HepG2 (cell line): Measurements from ENCODE around the gene EGFL8. TPM values are rescaled to one million over a fixed set of nuclear protein-coding genes. Genes with fewer than 3 reads are reported as not detected.

ENCODE experiments used
- AGO1 ChIP-seq: fragments of 200-400 bp; formaldehyde crosslinking; IDR thresholded peaks from 2 replicates; pipeline ENCODE4 v1.6.1; 2017; ENCODE audit warnings: mild to moderate bottlenecking, low read depth, low read length, moderate library complexity; ENCODE audit not compliant: poor library complexity, severe bottlenecking
- ELF4 ChIP-seq: sonication (generic); formaldehyde crosslinking; IDR thresholded peaks from 2 replicates; pipeline ENCODE4 v1.5.0; 2020; ENCODE audit warnings: missing genetic modification reagents, mild to moderate bottlenecking, moderate library complexity, borderline replicate concordance
- IRF2 ChIP-seq: IDR thresholded peaks from 2 replicates; pipeline ENCODE4 v1.6.1; 2018; ENCODE audit warnings: missing genetic modification reagents, missing compliant biosample characterization
- MAFF ChIP-seq: IDR thresholded peaks from 2 replicates; pipeline ENCODE4 v1.6.1; 2011; ENCODE audit warnings: low read depth, low read length, improper control_type of control experiment
- PLSCR1 ChIP-seq: sonication (generic); formaldehyde crosslinking; IDR thresholded peaks from 2 replicates; pipeline ENCODE4 v1.5.0; 2020; ENCODE audit warnings: missing genetic modification reagents, mild to moderate bottlenecking, borderline replicate concordance
- POLR2A ChIP-seq, 2 experiments: IDR thresholded peaks; 2 replicates each; pipeline ENCODE4 v1.6.1; 2011; ENCODE audit warnings: low read depth in 2 of 2, low read length in 2 of 2, mild to moderate bottlenecking in 1 of 2, moderate library complexity in 1 of 2; ENCODE audit not compliant: insufficient read depth in 1 of 2
- TBL1XR1 ChIP-seq: fragments of 150-350 bp; IDR thresholded peaks from 2 replicates; pipeline ENCODE4 v1.6.1; 2014; ENCODE audit warnings: borderline replicate concordance, low read length; ENCODE audit not compliant: partially characterized antibody
- TGIF2 ChIP-seq: IDR thresholded peaks from 2 replicates; pipeline ENCODE4 v1.6.1; 2016; ENCODE audit warnings: control low read depth, missing compliant biosample characterization
- ZHX2 ChIP-seq, 2 experiments: sonication (generic) in 1 of 2; formaldehyde crosslinking in 1 of 2; IDR thresholded peaks; 2 replicates each; pipeline versions ENCODE4 v1.6.1 to v1.9.0; 2014 to 2022; ENCODE audit warnings: antibody characterized with exemption in 1 of 2, borderline replicate concordance in 1 of 2, inconsistent platforms in 1 of 2, low read depth in 1 of 2, missing genetic modification reagents in 1 of 2
- ZNF3 ChIP-seq: IDR thresholded peaks from 2 replicates; pipeline ENCODE4 v1.7.0; 2017; ENCODE audit warnings: inconsistent platforms
- ZNF326 ChIP-seq: sonication (generic); formaldehyde crosslinking; IDR thresholded peaks from 2 replicates; pipeline ENCODE4 v1.4.0; 2020; ENCODE audit warnings: missing genetic modification reagents, borderline replicate concordance
- ZNF331 ChIP-seq: sonication (generic); formaldehyde crosslinking; IDR thresholded peaks from 2 replicates; pipeline ENCODE4 v1.4.0; 2020; ENCODE audit warnings: missing genetic modification reagents
- ZNF335 ChIP-seq: sonication (generic); formaldehyde crosslinking; IDR thresholded peaks from 2 replicates; pipeline ENCODE4 v1.4.0; 2020; ENCODE audit warnings: missing genetic modification reagents
- ZNF501 ChIP-seq: sonication (generic); formaldehyde crosslinking; IDR thresholded peaks from 2 replicates; pipeline ENCODE4 v1.5.1; 2020; ENCODE audit warnings: mild to moderate bottlenecking, moderate library complexity, missing genetic modification reagents
- ZNF614 ChIP-seq: IDR thresholded peaks from 2 replicates; pipeline ENCODE4 v1.6.1; 2018; ENCODE audit warnings: missing biosample characterization, missing genetic modification reagents, inconsistent platforms, borderline replicate concordance
- ZZZ3 ChIP-seq: sonication (generic); formaldehyde crosslinking; IDR thresholded peaks from 2 replicates; pipeline ENCODE4 v1.4.0; 2020; ENCODE audit warnings: missing genetic modification reagents, mild to moderate bottlenecking, borderline replicate concordance
- polyA plus RNA-seq, 8 experiments: library from polyadenylated mRNA; depleted of rRNA in 3 of 8; stranded (reverse) in 7 of 8; unstranded in 1 of 8; fragments of >200 nt; fragmentation: Illumina TruSeq in 4 of 8; extraction: Trizol in 4 of 8; gene quantifications; 2 replicates each; pipeline versions ENCODE4 v1.2.1 to v1.2.3, GENCODE V29; 2011 to 2016; ENCODE audit warnings: low read depth in 4 of 8, missing spikeins in 1 of 8, mixed read lengths in 1 of 8; ENCODE audit not compliant: insufficient read depth in 1 of 8
- total RNA-seq, 5 experiments: library from RNA; depleted of rRNA; stranded (reverse); fragments of >200 nt; fragmentation: Illumina TruSeq; extraction: Trizol; gene quantifications; 2 replicates each; pipeline ENCODE4 v1.2.3, GENCODE V29; 2016; ENCODE audit warnings: low read depth in 1 of 5
- TF ChIP-seq, protein P1 (sequence below): sonication (generic); formaldehyde crosslinking; IDR thresholded peaks from 2 replicates; pipeline ENCODE4 v1.9.0; 2022; ENCODE audit warnings: missing genetic modification reagents, mild to moderate bottlenecking, borderline replicate concordance
- TF ChIP-seq, protein P2 (sequence below): sonication (generic); formaldehyde crosslinking; IDR thresholded peaks from 2 replicates; pipeline ENCODE4 v1.4.0; 2020; ENCODE audit warnings: missing genetic modification reagents, borderline replicate concordance

Gene EGFL8
- total and polyA plus RNA-seq, 2 of the 13 experiments (the other 11 are each of a cell fraction or from before 2014, with no cell fraction given): 10.0 to 11.5 TPM

DNA sequence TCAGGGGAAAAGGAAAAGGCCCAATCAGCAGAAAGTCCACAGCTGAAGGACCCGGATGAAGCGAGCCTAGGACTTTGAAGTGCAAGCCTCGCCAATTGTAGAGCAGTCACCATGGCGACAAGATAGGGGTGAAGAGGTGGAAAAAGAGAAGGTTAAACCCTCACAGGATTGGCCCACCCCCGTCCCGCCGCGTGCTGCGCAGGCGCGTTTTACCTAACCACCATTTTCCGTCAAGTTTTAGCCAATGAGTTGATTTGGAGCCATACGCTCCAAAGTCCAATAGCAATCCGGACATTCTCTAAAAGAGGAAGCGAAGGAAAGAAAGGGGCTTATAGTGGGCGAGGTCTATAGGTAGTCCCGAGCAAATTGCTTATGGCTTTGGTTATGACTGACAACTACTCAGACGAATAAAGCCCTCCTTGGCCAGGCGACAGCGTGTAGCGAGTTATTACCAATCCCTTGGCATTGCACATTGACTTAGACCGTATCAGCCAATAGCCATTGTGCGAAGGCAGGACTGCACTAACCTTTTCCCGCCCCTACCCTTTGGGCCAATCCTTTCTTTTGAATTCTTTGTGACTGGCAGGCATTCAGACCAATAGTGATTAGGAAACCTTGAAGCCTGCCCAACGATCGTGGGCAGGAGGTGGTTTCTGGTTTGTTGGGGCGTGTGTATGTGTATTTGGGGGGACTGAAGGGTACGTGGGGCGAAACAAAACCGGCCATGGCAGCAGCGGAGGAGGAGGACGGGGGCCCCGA lies 13.6 kb downstream of the EGFL8 start, which contains the start of gene RNF5 (continued):
- no peak for TF ChIP-seq ZNF331 (CRISPR knock-in tag)
- peak; percentile 1 to 14; a peak in 1 of 4 replicates for TF ChIP-seq POLR2A (IDR thresholded peaks at IDR 0.05; ENCODE audit: insufficient read depth in 1 of 2, low read depth in 2 of 2, low read length in 2 of 2)
- TF ChIP-seq ZNF614: peak; percentile 14; the same call in 1 of the 2 replicates
- TF ChIP-seq TGIF2 (CRISPR knock-in tag): peak; percentile 32; the same call in 1 of the 2 replicates
- peak; percentile 99 for TF ChIP-seq MAFF
- TF ChIP-seq ZNF3: no peak
- TF ChIP-seq, protein P1, sequence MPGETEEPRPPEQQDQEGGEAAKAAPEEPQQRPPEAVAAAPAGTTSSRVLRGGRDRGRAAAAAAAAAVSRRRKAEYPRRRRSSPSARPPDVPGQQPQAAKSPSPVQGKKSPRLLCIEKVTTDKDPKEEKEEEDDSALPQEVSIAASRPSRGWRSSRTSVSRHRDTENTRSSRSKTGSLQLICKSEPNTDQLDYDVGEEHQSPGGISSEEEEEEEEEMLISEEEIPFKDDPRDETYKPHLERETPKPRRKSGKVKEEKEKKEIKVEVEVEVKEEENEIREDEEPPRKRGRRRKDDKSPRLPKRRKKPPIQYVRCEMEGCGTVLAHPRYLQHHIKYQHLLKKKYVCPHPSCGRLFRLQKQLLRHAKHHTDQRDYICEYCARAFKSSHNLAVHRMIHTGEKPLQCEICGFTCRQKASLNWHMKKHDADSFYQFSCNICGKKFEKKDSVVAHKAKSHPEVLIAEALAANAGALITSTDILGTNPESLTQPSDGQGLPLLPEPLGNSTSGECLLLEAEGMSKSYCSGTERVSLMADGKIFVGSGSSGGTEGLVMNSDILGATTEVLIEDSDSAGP (CRISPR knock-in tag): peak; percentile 62
- TF ChIP-seq TBL1XR1: peak; percentile 8
- TF ChIP-seq, protein P2, sequence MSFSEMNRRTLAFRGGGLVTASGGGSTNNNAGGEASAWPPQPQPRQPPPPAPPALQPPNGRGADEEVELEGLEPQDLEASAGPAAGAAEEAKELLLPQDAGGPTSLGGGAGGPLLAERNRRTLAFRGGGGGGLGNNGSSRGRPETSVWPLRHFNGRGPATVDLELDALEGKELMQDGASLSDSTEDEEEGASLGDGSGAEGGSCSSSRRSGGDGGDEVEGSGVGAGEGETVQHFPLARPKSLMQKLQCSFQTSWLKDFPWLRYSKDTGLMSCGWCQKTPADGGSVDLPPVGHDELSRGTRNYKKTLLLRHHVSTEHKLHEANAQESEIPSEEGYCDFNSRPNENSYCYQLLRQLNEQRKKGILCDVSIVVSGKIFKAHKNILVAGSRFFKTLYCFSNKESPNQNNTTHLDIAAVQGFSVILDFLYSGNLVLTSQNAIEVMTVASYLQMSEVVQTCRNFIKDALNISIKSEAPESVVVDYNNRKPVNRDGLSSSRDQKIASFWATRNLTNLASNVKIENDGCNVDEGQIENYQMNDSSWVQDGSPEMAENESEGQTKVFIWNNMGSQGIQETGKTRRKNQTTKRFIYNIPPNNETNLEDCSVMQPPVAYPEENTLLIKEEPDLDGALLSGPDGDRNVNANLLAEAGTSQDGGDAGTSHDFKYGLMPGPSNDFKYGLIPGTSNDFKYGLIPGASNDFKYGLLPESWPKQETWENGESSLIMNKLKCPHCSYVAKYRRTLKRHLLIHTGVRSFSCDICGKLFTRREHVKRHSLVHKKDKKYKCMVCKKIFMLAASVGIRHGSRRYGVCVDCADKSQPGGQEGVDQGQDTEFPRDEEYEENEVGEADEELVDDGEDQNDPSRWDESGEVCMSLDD (CRISPR knock-in tag): peak; percentile 87
- no peak for TF ChIP-seq ZNF326
- TF ChIP-seq ELF4 (CRISPR knock-in tag): peak; percentile 95
- peak; percentile 80 for TF ChIP-seq ZNF501
- TF ChIP-seq ZHX2 (IDR thresholded peaks at IDR 0.05; ENCODE audit: low read depth): no peak
- no peak for TF ChIP-seq ZHX2 (CRISPR knock-in tag; IDR thresholded peaks at IDR 0.05; ENCODE audit: borderline replicate concordance)
- TF ChIP-seq IRF2 (CRISPR knock-in tag): no peak; the same call in 1 of the 2 replicates
- TF ChIP-seq PLSCR1 (CRISPR knock-in tag): no peak
- no peak for TF ChIP-seq AGO1
- TF ChIP-seq ZZZ3 (CRISPR knock-in tag): no peak
- TF ChIP-seq ZNF335 (CRISPR knock-in tag): no peak
